ENCODE measurements around the gene RAP1GDS1. TPM values are rescaled to one million over a fixed set of nuclear protein-coding genes. Genes with fewer than 3 reads are reported as not detected.

Gene RAP1GDS1
- total and polyA plus RNA-seq, 2 of the 13 experiments (the other 11 are each of a cell fraction or from before 2014, with no cell fraction given) = 19.3 to 42.5 TPM

DNA sequence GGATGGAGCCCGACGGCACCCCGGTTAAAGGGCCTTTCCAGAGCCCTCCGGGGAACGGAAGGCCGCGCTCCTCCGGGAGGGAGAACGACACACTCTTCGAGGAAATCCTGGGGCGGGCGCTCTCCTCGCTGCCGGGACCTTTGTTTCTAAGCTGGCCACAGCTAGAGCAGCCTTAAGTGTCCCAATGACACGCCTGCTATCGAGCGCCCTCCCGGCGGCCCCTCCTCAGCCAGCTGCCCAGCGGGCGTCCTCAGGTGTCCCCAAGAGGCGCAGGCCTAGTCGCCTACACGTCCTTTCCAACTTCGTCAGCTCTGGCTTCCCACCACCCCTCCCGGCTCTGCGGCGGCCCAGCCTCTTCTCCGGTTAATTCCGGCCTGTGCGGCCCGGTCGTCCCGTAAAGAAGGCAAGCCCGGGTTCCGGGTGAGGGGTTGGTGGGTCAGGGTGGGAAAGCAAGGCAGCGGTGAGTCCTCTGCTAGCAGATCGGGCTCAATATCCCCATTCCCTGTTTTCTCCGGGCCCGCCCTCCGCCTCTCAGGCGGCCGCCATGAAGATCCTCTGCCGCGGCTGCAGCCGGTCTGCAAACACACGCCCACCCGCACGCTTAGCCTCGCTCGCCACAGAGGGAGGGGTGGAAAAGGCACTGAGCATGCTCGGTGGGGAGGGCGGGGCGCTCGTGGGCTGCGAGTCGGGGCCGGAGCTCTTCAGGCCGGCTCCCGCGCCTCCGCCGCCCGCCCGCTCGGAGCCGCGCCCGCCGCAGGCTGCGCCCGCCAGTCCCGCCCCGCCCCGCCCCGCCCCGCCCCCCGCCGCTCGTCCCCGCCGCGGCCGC, at the start of gene RAP1GDS1 (continued):
- TF ChIP-seq, protein P1, sequence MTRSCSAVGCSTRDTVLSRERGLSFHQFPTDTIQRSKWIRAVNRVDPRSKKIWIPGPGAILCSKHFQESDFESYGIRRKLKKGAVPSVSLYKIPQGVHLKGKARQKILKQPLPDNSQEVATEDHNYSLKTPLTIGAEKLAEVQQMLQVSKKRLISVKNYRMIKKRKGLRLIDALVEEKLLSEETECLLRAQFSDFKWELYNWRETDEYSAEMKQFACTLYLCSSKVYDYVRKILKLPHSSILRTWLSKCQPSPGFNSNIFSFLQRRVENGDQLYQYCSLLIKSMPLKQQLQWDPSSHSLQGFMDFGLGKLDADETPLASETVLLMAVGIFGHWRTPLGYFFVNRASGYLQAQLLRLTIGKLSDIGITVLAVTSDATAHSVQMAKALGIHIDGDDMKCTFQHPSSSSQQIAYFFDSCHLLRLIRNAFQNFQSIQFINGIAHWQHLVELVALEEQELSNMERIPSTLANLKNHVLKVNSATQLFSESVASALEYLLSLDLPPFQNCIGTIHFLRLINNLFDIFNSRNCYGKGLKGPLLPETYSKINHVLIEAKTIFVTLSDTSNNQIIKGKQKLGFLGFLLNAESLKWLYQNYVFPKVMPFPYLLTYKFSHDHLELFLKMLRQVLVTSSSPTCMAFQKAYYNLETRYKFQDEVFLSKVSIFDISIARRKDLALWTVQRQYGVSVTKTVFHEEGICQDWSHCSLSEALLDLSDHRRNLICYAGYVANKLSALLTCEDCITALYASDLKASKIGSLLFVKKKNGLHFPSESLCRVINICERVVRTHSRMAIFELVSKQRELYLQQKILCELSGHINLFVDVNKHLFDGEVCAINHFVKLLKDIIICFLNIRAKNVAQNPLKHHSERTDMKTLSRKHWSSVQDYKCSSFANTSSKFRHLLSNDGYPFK (CRISPR knock-in tag; IDR thresholded peaks at IDR 0.05; ENCODE audit: borderline replicate concordance) = peak; percentile 87; the same call in 1 of the 2 replicates
- TF ChIP-seq ZFY (CRISPR knock-in tag; IDR thresholded peaks at IDR 0.05) (peak; percentile 97), ZNF543 (CRISPR knock-in tag; IDR thresholded peaks at IDR 0.05) (peak; percentile 73; the same call in 1 of the 2 replicates), JARID2 (CRISPR knock-in tag; IDR thresholded peaks at IDR 0.05; ENCODE audit: insufficient replicate concordance) (no peak), ARNT (IDR thresholded peaks at IDR 0.05) (no peak), PPARG (CRISPR knock-in tag; conservative IDR thresholded peaks at IDR 0.05) (no peak; the same call in 1 of the 2 replicates), ZNF703 (CRISPR knock-in tag; IDR thresholded peaks at IDR 0.05; ENCODE audit: borderline replicate concordance) (peak; percentile 86; the same call in 1 of the 2 replicates), POLR2AphosphoS2 (IDR thresholded peaks at IDR 0.05; ENCODE audit: low read depth, low read length) (no peak), KDM3A (CRISPR knock-in tag; IDR thresholded peaks at IDR 0.05; ENCODE audit: low read depth) (0 out of 2 replicates have a peak, but pooled peaks have one; percentile 53), NCOA5 (CRISPR knock-in tag; IDR thresholded peaks at IDR 0.05) (no peak), ZNF143 (CRISPR knock-in tag; IDR thresholded peaks at IDR 0.05) (no peak), ZNF253 (CRISPR knock-in tag; IDR thresholded peaks at IDR 0.05; ENCODE audit: borderline replicate concordance) (no peak), NFYB (CRISPR knock-in tag; IDR thresholded peaks at IDR 0.05) (no peak), TSC22D2 (CRISPR knock-in tag; IDR thresholded peaks at IDR 0.05; ENCODE audit: borderline replicate concordance) (no peak), HCFC1 (IDR thresholded peaks at IDR 0.05; ENCODE audit: low read depth, low read length) (no peak), AHR (CRISPR knock-in tag; IDR thresholded peaks at IDR 0.05) (peak; percentile 92)
- TF ChIP-seq, protein P2, sequence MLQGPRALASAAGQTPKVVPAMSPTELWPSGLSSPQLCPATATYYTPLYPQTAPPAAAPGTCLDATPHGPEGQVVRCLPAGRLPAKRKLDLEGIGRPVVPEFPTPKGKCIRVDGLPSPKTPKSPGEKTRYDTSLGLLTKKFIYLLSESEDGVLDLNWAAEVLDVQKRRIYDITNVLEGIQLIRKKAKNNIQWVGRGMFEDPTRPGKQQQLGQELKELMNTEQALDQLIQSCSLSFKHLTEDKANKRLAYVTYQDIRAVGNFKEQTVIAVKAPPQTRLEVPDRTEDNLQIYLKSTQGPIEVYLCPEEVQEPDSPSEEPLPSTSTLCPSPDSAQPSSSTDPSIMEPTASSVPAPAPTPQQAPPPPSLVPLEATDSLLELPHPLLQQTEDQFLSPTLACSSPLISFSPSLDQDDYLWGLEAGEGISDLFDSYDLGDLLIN (CRISPR knock-in tag; IDR thresholded peaks at IDR 0.05; ENCODE audit: borderline replicate concordance) = no peak
- TF ChIP-seq, protein P3, sequence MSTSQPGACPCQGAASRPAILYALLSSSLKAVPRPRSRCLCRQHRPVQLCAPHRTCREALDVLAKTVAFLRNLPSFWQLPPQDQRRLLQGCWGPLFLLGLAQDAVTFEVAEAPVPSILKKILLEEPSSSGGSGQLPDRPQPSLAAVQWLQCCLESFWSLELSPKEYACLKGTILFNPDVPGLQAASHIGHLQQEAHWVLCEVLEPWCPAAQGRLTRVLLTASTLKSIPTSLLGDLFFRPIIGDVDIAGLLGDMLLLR (CRISPR knock-in tag; IDR thresholded peaks at IDR 0.05) = no peak; the same call in 1 of the 2 replicates
- TF ChIP-seq, protein P4, sequence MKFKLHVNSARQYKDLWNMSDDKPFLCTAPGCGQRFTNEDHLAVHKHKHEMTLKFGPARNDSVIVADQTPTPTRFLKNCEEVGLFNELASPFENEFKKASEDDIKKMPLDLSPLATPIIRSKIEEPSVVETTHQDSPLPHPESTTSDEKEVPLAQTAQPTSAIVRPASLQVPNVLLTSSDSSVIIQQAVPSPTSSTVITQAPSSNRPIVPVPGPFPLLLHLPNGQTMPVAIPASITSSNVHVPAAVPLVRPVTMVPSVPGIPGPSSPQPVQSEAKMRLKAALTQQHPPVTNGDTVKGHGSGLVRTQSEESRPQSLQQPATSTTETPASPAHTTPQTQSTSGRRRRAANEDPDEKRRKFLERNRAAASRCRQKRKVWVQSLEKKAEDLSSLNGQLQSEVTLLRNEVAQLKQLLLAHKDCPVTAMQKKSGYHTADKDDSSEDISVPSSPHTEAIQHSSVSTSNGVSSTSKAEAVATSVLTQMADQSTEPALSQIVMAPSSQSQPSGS (CRISPR knock-in tag; IDR thresholded peaks at IDR 0.05) = peak; percentile 35; the same call in 1 of the 2 replicates
- TF ChIP-seq, protein P5, sequence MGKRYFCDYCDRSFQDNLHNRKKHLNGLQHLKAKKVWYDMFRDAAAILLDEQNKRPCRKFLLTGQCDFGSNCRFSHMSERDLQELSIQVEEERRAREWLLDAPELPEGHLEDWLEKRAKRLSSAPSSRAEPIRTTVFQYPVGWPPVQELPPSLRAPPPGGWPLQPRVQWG (CRISPR knock-in tag; IDR thresholded peaks at IDR 0.05; ENCODE audit: borderline replicate concordance, low read depth) = no peak

Measured in HepG2 (cell line).